Body of pancreas (tissue), 4 donors: ENCODE measurements around the gene CHSY1.

Experiments used
- POLR2A ChIP-seq, 3 donors: fragments of 450-650 bp; IDR thresholded peaks; one replicate each; pipeline ENCODE4 v1.6.1; 2016; ENCODE audit warnings: antibody characterized with exemption in 3 of 3, mild to moderate bottlenecking in 2 of 3
- TF ChIP-seq, protein P1 (sequence below), 7 experiments: fragments of 450-650 bp in 4 of 7; fragments of 200-600 bp in 3 of 7; sonication (generic) in 3 of 7; IDR thresholded peaks; one replicate each; pipeline ENCODE4 v1.5.1; 2016 to 2019; ENCODE audit warnings: antibody characterized with exemption in 7 of 7

DNA sequence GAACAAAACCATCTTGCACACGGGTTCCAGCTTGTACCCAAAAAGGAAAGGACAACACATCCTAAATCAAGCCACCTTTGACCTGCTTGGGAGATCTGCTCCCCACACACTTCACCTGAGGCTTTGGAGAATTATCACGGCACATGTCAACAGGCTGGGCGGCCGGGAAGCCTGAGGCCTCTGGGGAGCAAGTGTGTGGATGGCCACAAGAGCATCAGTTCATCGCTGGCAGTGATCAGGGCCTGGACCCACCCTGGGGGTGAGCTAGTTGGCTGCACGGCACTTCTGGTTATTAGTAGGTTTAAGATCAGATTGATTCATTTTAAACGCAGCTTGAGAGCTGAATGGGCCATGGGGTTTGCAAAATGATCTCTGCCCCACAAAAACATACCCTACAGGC lies 108.5 kb downstream of the CHSY1 start:
- TF ChIP-seq, protein P1, sequence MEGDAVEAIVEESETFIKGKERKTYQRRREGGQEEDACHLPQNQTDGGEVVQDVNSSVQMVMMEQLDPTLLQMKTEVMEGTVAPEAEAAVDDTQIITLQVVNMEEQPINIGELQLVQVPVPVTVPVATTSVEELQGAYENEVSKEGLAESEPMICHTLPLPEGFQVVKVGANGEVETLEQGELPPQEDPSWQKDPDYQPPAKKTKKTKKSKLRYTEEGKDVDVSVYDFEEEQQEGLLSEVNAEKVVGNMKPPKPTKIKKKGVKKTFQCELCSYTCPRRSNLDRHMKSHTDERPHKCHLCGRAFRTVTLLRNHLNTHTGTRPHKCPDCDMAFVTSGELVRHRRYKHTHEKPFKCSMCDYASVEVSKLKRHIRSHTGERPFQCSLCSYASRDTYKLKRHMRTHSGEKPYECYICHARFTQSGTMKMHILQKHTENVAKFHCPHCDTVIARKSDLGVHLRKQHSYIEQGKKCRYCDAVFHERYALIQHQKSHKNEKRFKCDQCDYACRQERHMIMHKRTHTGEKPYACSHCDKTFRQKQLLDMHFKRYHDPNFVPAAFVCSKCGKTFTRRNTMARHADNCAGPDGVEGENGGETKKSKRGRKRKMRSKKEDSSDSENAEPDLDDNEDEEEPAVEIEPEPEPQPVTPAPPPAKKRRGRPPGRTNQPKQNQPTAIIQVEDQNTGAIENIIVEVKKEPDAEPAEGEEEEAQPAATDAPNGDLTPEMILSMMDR (IDR thresholded peaks at IDR 0.05) = no peak
- no peak for TF ChIP-seq POLR2A (IDR thresholded peaks at IDR 0.05)
